HAP-1 (cell line): ENCODE data around the gene RFX1.

Source experiments
- DNase-seq, 2 experiments: peaks; one replicate each; pipeline ENCODE4 v3.0.0-alpha.2; 2016 to 2020; ENCODE audit warnings: low spot score in 2 of 2
- H3K27me3 ChIP-seq: fragments of 250-450 bp; sonication (Bioruptor Pico); 2 replicates; pipeline ENCODE4 v1.5.1; 2020; ENCODE audit warnings: low read depth, mild to moderate bottlenecking, moderate library complexity
- H3K36me3 ChIP-seq: fragments of 250-450 bp; sonication (Bioruptor Pico); replicated peaks from 2 replicates; pipeline ENCODE4 v1.5.1; 2020; ENCODE audit warnings: mild to moderate bottlenecking
- H3K4me1 ChIP-seq: fragments of 250-450 bp; sonication (Bioruptor Pico); 2 replicates; pipeline ENCODE4 v1.5.1; 2020; ENCODE audit warnings: mild to moderate bottlenecking
- H3K4me3 ChIP-seq: fragments of 250-450 bp; sonication (Bioruptor Pico); 2 replicates; pipeline ENCODE4 v1.5.1; 2020; ENCODE audit warnings: mild to moderate bottlenecking, moderate library complexity
- H3K9me3 ChIP-seq: fragments of 250-450 bp; sonication (Bioruptor Pico); 2 replicates; pipeline ENCODE4 v1.5.1; 2020; ENCODE audit warnings: mild to moderate bottlenecking, moderate library complexity
- in situ Hi-C: fragments of 300-500 bp; cut with MboI; formaldehyde crosslinking; loops from 3 replicates; pipeline ENCODE4 v1.14.3; 2020; ENCODE audit warnings: low sequenced_read_pairs, inconsistent platforms, mixed read lengths

The RFX1 gene

DNA sequence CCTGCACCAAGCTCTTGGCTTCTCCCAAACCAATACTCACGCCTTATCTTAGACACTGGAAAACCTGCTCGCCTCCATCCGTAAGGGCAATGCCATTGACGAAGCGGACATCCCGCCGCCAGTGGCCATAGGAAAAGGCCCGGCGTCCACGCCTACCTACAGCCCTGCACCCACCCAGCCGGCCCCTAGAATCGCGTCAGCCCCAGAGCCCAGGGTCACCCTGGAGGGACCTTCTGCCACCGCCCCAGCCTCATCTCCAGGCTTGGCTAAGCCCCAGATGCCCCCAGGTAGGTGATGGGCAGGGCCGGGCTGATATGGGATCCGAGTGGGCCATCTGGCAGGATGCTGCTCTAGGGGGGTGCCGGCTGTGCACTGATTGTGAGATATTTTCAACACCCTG, 92.8 kb downstream of the RFX1 start:
- H3K27me3 ChIP-seq: no peaks in the 10 kb centered on the region
- H3K36me3 ChIP-seq: peaks cover 48% of the 10 kb centered on the region
- no peaks in the 10 kb centered on the region for H3K9me3 ChIP-seq
- no peaks in the 10 kb centered on the region for H3K4me1 ChIP-seq
- in situ Hi-C loops: no loop called here
- DNase-seq: no peak
- H3K4me3 ChIP-seq: no peak overlapping the region
